GM19372 (cell line): ENCODE results near the gene TNC.
A peak's percentile ranks its signal among the peaks of the same experiment; 100 is the strongest.

Experiments used
- ATAC-seq: cut with Tn5 transposase; IDR thresholded peaks from one replicate; pipeline ENCODE4 v1.9.1; 2021; ENCODE audit warnings: mild to moderate bottlenecking, low read depth, moderate library complexity; ENCODE audit not compliant: unreplicated experiment

TNC gene

GRCh38 chr9:115058684-115059315, 59.2 kb downstream of the TNC start:
- no peak for ATAC-seq

- no peak for ATAC-seq
Observed at GRCh38 chr9:115058175-115058574, 59.8 kb downstream of the TNC start.

- no peak for ATAC-seq
Observed at GRCh38 chr9:115057559-115057958, 60.4 kb downstream of the TNC start.

GRCh38 chr9:115050002-115050490, 67.9 kb downstream of the TNC start:
- ATAC-seq = no peak

- no peak for ATAC-seq
Observed at GRCh38 chr9:115046824-115047223, 71.1 kb downstream of the TNC start.

- no peak for ATAC-seq
Observed at GRCh38 chr9:115046199-115046598, 71.8 kb downstream of the TNC start.

- ATAC-seq = no peak
Observed at GRCh38 chr9:115043632-115044031, 74.3 kb downstream of the TNC start.

GRCh38 chr9:115042781-115043509, 75.0 kb downstream of the TNC start:
- peak; percentile 88 for ATAC-seq

GRCh38 chr9:115039516-115040120, 78.3 kb downstream of the TNC start:
- no peak for ATAC-seq

GRCh38 chr9:115038178-115038577, 79.8 kb downstream of the TNC start:
- no peak for ATAC-seq

- no peak for ATAC-seq
Observed at GRCh38 chr9:115036691-115037090, 81.3 kb downstream of the TNC start.

- peak; percentile 84 for ATAC-seq
Observed at GRCh38 chr9:115035841-115036612, 81.9 kb downstream of the TNC start.

- ATAC-seq = no peak
Observed at GRCh38 chr9:115034801-115035200, 83.2 kb downstream of the TNC start.

GRCh38 chr9:115033800-115034199, 84.2 kb downstream of the TNC start:
- no peak for ATAC-seq

- no peak for ATAC-seq
Observed at GRCh38 chr9:115032296-115032695, 85.7 kb downstream of the TNC start.

GRCh38 chr9:115030006-115030405, 88.0 kb downstream of the TNC start:
- ATAC-seq = no peak

- ATAC-seq = no peak
Observed at GRCh38 chr9:115025721-115026120, 92.2 kb downstream of the TNC start.

GRCh38 chr9:115024925-115025535, 92.9 kb downstream of the TNC start:
- ATAC-seq = no peak

- no peak for ATAC-seq
Observed at GRCh38 chr9:115022760-115023434, 95.1 kb downstream of the TNC start.
